ENCODE results near the gene ZNF341. TPM values are rescaled to one million over a fixed set of nuclear protein-coding genes. Genes with fewer than 3 reads are reported as not detected.

ZNF341 gene
- polyA plus RNA-seq, 6 donors from 2014 or later = 1.1 to 4.5 (median 2.4) TPM

DNA sequence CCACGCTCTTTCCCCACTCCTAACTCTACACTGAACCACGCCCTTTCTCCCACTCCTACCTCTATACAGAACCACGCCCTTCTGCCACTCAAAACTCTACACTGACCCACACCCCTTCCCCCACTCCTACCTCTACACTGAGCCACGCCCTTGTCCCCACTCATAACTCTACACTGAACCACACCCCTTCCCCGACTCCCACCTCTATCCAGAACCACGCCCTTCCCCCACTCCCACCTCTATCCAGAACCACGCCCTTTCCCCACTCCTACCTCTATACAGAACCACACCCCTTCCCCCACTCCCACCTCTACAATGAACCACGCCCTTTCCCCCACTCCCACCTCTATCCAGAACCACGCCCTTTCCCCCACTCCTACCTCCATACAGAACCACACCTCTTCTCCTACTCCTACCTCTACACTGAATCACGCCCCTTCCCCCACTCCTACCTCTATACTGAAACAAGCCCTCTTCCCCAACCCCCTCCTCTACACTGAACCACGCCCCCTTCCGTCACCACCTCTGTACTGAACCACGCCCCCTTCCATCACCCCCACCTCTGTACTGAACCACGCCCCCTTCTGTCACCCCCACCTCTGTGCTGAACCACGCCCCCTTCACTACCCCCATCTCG, 21.8 kb upstream of the ZNF341 start:
- Mint-ChIP-seq H3K4me1 (peaks cover 0 to 20% (median 6%) of the 10 kb centered on the region in 3 donors), H3K4me3 (no peak overlapping the region), H3K9me3 (no peaks in the 10 kb centered on the region), H3K36me3 (peaks cover 17 to 26% of the 10 kb centered on the region in 2 donors), H3K27ac (peak overlapping the region in 1 of 6 donors; percentile 34), H3K27me3 (no peaks in the 10 kb centered on the region)
- no peak for DNase-seq
- no peak for ATAC-seq (ENCODE audit: low read depth in 2 of 2)

DNA sequence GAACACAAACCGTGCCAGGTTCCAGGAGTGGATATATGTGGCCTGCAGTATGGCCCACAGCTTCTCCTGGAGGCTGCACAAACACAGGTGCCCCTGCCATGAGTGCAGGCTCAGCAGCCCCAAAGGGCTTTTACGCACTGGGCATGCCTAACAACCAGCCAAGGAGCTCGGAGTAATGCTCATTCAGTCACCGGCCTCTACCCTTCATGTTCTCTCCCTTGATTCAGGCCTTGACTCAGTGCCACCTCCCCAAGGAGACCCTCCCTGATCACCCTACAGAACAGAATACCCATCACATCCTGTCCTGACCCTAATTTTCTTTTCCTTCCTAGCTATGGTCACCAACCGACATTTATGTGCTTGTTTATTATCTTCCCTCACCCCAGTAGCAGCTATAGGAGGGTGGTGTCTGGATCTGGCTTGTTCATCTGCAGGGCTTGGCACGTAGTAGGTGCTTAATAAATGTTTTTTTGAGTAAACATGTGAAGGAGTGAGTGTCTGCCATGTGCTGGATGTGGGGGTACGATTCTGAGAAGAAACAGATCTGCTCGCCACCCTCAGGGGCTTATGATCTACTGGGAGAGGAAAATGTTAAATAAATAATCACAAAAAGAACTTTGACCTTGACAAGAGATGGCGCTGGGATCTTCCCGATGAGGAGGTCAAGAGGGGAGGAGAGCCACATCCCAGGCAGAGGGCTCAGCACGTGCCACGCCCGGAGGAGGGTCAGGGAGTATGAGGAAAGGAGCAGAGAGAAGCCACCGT, 20.9 kb upstream of the ZNF341 start:
- peaks cover 17 to 26% of the 10 kb centered on the region in 2 donors for H3K36me3 Mint-ChIP-seq
- ATAC-seq (ENCODE audit: low read depth in 2 of 2) = no peak
- no peaks in the 10 kb centered on the region for H3K27me3 Mint-ChIP-seq
- no peak overlapping the region for H3K4me3 Mint-ChIP-seq
- H3K9me3 Mint-ChIP-seq = no peaks in the 10 kb centered on the region
- H3K27ac Mint-ChIP-seq = peak overlapping the region in 1 of 6 donors; percentile 24
- H3K4me1 Mint-ChIP-seq = peaks cover 0 to 20% (median 6%) of the 10 kb centered on the region in 3 donors
- no peak for DNase-seq

DNA sequence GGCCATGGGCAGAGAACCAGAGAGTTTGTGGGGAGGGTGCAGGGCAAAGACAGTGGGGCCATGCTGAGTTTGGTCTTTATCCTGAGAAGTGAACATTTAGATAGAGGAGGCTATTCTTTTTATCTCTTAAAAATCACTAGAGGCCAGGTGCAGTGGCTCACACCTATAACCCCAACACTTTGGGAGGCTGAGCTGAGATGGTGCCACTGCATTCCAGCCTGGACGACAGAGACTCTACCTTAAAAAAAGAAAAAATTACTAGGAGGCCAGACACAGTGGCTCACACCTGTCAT, 20.4 kb upstream of the ZNF341 start:
- Mint-ChIP-seq H3K4me3 (no peak overlapping the region), H3K27me3 (no peaks in the 10 kb centered on the region), H3K4me1 (peaks cover 0 to 23% (median 6%) of the 10 kb centered on the region in 3 donors), H3K27ac (no peak overlapping the region), H3K36me3 (peaks cover 22 to 26% of the 10 kb centered on the region in 2 donors), H3K9me3 (no peaks in the 10 kb centered on the region)
- no peak for ATAC-seq (ENCODE audit: low read depth in 2 of 2)
- no peak for DNase-seq

DNA sequence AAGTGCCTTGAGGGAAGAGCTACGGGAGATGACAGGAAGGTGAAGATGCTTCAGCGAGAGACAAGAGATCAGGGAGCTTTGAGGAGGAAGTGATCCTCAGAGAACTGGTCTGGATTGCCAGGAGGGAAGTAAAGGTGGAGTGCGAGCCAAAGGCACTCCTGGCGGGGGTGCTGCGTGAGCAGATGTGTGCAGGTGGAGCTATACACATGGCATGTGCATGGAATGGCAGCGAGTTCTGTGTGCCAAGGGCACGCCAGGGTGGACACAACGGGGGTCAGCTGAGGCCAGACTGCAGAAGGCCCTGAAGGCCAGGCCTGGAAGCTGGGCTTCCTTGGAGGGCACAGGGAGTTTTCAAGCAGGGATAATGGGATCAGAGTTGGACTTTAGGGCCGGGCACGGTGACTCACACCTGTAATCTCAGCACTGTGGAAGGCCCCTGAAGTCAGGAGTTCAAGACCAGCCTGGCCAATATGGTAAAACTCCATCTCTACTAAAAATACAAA, 17.9 kb upstream of the ZNF341 start:
- no peak for ATAC-seq (ENCODE audit: low read depth in 2 of 2)
- no peak for DNase-seq
- no peaks in the 10 kb centered on the region for H3K9me3 Mint-ChIP-seq
- peaks cover 17 to 26% of the 10 kb centered on the region in 2 donors for H3K36me3 Mint-ChIP-seq
- no peak overlapping the region for H3K27ac Mint-ChIP-seq
- H3K4me1 Mint-ChIP-seq = peaks cover 0 to 28% (median 13%) of the 10 kb centered on the region in 3 donors
- H3K27me3 Mint-ChIP-seq = no peaks in the 10 kb centered on the region
- H3K4me3 Mint-ChIP-seq = peak overlapping the region in 1 of 8 donors; percentile 20

DNA sequence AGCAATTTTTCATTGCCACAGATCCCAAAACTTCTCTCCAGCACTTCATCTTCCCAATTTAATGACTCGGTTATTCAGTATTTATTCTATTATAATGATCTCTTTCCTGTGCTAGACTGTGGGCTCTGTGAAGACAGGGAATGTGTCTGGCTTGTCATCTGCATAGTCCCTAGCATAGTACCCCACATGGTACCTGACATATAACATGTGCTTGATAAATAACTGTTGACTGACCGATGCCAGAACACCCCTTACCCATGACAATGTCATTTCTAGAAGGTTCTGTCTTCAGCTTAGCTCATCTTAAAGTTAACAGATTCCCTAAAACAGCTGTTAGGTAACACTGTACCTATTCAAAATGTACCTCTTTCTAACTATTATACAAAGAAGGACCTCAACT, 15.3 kb upstream of the ZNF341 start:
- no peak for DNase-seq
- Mint-ChIP-seq H3K27me3 (no peaks in the 10 kb centered on the region), H3K4me1 (peaks cover 19 to 33% (median 25%) of the 10 kb centered on the region in 3 donors), H3K36me3 (peaks cover 15 to 17% of the 10 kb centered on the region in 2 donors), H3K4me3 (no peak overlapping the region), H3K27ac (no peak overlapping the region), H3K9me3 (peaks cover 0 to 4% (median 0%) of the 10 kb centered on the region in 7 donors)
- no peak for ATAC-seq (ENCODE audit: low read depth in 2 of 2)

DNA sequence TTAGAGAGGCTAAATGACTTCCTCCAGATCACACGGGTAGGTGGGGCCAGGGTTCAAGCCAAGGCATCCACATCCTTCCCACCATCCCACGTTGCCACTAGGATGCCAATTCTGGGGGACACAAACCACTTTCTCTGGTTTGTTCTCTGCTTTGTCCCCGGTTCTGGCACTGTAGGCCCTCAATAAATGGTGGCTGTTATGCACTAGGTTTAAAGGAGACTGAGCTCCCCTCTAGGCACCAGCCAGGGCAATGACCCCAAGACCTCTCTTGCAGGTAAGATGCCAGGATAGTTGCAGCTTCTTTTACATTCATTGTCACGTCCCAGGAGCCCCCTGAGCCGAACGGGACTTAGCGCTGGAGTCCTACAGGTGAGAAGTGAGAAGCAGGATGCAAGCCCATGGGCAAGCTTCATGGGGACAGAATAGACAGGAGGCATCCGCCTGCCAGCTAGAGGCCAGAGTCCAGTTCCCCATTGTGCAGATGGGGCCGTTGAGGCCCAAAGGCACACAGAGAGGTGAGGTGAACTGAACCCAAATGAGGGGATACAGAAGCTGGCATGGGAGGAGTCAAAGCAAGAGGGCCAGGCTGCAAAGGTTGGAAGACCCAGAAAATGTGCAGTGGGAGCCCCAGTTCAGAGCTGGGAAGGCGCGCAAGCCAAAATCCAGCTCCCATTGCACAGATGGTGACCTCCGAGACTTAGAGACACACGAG, 12.4 kb upstream of the ZNF341 start:
- DNase-seq (no peak), ATAC-seq (ENCODE audit: low read depth in 2 of 2) (peak in 1 of 2 donors; percentile 0)
- H3K36me3 Mint-ChIP-seq = peaks cover 0 to 6% of the 10 kb centered on the region in 2 donors
- peaks cover 19 to 25% (median 23%) of the 10 kb centered on the region in 3 donors for H3K4me1 Mint-ChIP-seq
- H3K27ac Mint-ChIP-seq = peak overlapping the region; percentile 75 to 92 (median 86)
- no peaks in the 10 kb centered on the region for H3K27me3 Mint-ChIP-seq
- peak overlapping the region; percentile 77 to 99 (median 94) for H3K4me3 Mint-ChIP-seq
- H3K9me3 Mint-ChIP-seq = peaks cover 0 to 4% (median 0%) of the 10 kb centered on the region in 7 donors

DNA sequence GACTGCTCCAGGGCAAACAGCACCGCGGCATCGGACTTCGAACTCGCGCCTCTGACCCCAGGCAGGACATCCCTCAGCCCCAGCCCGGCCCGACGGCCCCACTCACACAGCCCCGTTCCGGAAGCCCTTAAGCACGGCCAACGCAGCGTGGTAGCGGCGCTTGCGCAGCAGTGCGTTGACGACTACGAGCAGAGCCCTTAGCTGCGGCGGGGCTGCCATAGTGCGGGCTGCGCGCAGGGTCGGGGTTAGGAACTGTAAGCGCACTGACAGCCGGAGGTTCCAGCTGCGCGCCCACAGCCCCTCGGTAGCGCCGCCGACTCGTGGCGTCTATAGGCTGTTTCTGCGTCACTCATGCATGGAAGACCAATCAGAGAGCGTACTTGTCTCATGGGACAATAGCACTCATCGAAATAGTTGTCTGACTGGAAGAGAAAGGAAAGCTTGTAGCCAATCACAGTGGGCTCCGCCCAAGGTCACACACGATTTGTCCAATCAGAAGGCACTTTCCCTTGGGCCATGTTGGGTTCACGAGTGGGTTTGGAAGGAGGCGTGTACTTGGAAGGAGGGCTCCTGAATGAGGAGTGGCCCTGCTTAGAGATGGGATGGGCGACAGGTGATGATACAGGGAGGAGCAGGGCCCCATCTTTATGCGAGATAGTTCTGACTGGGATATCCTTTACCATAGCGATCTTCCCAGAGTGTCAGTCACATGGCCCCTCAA, 11.6 kb upstream of the ZNF341 start, which contains the start of gene PXMP4:
PXMP4 (minus strand) TSS at position 322 of the 721 bp plus-strand sequence; CDS start at position 219, 103 bp downstream.
- Mint-ChIP-seq H3K36me3 (peaks cover 0 to 6% of the 10 kb centered on the region in 2 donors), H3K27ac (peak within 1 kb of the TSS; percentile 75 to 98 (median 92)), H3K9me3 (peaks cover 0 to 4% (median 0%) of the 10 kb centered on the region in 7 donors), H3K4me1 (peaks cover 19 to 25% (median 23%) of the 10 kb centered on the region in 3 donors), H3K27me3 (no peaks in the 10 kb centered on the region), H3K4me3 (peak within 1 kb of the TSS; percentile 77 to 99 (median 94))
- DNase-seq (peak; percentile 85), ATAC-seq (ENCODE audit: low read depth in 2 of 2) (peak; percentile 96)

DNA sequence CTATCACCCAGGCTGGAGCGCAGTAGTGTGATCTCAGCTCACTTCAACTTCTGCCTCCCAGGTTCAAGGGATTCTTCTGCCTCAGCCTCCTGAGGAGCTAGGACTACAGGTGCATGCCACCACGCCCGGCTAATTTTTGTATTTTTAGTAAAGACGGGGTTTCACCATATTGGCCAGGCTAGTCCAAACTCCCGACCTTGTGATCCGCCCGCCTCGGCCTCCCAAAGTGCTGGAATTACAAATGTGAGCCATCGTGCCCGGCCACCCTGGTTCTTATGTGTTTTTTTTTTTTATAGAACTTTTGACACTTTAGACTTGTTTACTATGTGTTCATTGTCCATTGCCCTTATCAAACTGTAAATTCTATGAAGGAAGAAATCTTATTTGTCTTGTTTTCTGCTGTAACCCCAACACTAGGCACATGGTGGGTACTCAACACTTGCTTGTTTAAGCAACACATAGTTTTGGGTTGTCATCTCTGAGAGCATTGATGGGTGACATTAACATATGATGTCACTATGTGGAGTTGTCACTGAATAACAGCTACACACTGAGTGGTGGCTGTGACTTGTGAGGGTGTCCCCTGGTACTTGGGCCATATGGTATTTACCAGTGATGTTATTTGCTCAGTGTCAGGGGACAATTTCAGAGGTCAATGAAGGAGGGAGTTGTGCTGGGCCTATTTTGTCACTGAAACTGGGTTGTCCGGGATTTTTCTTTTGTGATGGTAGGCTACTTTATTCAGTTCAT, 10.2 kb upstream of the ZNF341 start:
- Mint-ChIP-seq H3K4me1 (peaks cover 19 to 25% (median 19%) of the 10 kb centered on the region in 3 donors), H3K27ac (peak overlapping the region in 2 of 6 donors; percentile 31 to 52), H3K27me3 (no peaks in the 10 kb centered on the region), H3K9me3 (peaks cover 0 to 4% (median 0%) of the 10 kb centered on the region in 7 donors), H3K36me3 (no peaks in the 10 kb centered on the region), H3K4me3 (peak overlapping the region; percentile 77 to 99 (median 82))
- ATAC-seq (ENCODE audit: low read depth in 2 of 2) (no peak), DNase-seq (no peak)

DNA sequence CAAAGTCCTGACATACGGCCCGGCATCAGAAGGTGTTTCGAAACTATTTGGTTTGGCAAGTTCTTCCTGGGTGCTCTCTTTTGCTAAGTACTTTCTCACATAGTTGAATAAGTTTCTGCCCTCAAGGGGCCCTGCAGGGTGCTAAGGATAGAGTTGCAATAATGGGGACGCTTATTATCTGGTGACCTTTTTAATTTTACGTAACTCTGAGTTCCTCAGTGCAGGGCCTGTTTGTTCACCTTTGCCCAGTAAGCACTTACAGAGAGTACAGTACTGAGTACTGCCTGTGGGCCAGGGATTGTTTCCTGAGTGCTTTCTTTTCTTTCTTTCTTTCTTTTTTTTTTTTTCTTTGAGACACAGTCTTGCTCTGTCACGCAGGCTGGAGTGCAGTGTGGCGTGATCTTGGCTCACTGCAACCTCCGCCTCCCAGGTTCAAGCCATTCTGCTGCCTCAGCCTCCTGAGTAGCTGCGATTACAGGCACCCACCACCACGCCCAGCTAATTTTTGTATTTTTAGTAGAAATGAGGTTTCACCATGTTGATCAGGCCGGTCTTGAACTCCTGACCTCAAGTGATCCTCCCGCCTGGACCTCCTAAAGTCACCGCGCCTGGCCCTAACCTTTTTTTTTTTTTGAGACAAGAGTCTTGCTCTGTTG, 7.2 kb upstream of the ZNF341 start:
- Mint-ChIP-seq H3K27ac (no peak overlapping the region), H3K36me3 (no peaks in the 10 kb centered on the region), H3K27me3 (no peaks in the 10 kb centered on the region), H3K9me3 (peaks cover 0 to 4% (median 0%) of the 10 kb centered on the region in 7 donors), H3K4me3 (no peak overlapping the region), H3K4me1 (peaks cover 12 to 15% (median 15%) of the 10 kb centered on the region in 3 donors)
- DNase-seq = no peak
- ATAC-seq (ENCODE audit: low read depth in 2 of 2) = no peak

DNA sequence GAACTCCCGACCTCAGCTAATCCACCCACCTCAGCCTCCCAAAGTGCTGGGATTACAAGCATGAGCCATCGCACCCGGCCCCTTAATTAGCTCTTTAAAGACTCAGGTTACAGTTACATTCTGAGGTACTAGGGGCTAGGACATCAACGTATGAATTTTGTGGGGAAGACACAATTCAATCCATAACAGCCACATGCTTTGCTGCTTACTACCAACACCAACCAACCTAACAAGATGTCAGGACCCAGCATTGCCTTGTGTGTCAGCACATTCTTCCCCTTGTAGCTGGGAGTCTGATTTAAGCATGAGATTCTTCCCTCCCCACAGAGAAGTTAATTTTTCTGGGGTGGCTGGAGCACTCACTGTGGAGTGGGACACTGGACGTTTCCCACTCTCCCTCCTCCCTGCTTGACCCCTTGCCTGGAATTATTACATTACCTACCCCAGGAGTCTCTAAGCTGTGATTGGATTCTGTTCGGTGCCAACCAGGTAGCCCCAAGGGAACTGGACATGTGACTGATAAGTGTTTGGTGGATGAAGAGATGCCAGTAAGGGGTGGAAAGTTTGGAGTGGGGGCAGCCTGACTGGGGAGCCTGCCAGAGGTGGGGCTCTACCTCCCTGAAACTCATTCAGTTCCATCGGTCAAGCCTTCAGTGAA, 6.1 kb upstream of the ZNF341 start:
- Mint-ChIP-seq H3K27me3 (no peaks in the 10 kb centered on the region), H3K27ac (no peak overlapping the region), H3K4me3 (peak overlapping the region in 1 of 8 donors; percentile 36), H3K9me3 (peaks cover 0 to 2% (median 0%) of the 10 kb centered on the region in 7 donors), H3K4me1 (peaks cover 5 to 7% (median 6%) of the 10 kb centered on the region in 3 donors), H3K36me3 (no peaks in the 10 kb centered on the region)
- ATAC-seq (ENCODE audit: low read depth in 2 of 2) (no peak), DNase-seq (no peak)

DNA sequence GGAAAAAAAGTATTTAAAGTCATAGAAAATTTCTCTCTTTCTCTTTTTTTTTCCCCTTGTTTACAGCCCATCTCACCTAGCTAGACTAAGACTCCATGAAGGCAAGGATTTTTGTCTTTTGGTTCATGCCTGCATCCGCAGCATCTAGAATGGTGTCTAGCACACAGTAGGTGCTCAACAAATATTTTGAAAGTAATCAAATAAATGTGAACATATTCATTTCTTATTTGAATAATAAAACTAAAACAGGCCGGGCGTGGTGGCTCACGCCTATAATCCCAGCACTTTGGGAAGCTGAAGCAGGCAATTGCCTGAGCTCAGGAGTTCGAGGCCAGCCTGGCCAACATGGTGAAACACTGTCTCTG, 4.7 kb upstream of the ZNF341 start:
- DNase-seq (no peak), ATAC-seq (ENCODE audit: low read depth in 2 of 2) (no peak)
- H3K4me1 Mint-ChIP-seq = peaks cover 6 to 12% (median 11%) of the 10 kb centered on the region in 3 donors
- H3K27ac Mint-ChIP-seq = peak overlapping the region in 2 of 6 donors; percentile 13 to 58
- no peaks in the 10 kb centered on the region for H3K9me3 Mint-ChIP-seq
- H3K4me3 Mint-ChIP-seq = peak overlapping the region in 1 of 8 donors; percentile 12
- H3K27me3 Mint-ChIP-seq = no peaks in the 10 kb centered on the region
- H3K36me3 Mint-ChIP-seq = no peaks in the 10 kb centered on the region
